Measurements from ENCODE around the gene RLF. TPM values are rescaled to one million over a fixed set of nuclear protein-coding genes. Genes with fewer than 3 reads are reported as not detected.

Gene RLF
- total RNA-seq, 3 donors from 2014 or later = 19.5 to 39.2 (median 25.9) TPM

DNA sequence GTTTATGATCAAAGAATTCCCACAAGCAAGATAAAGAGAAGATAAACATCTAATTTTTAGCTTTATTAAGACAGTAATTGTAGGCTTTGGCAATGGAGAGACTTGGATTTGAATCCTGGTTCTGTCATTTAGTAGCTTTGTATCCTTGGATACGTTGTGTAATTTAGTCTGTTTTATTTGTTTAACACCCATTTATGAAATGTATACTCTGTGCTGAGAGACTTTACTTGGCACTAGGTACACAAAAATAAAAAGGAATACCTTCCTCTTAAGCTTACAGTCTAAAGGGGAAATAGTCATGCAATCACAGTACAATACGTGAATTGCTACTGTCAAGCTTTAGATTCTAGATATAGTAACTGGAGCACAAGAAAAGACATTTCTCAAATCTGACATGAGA is 120.7 kb downstream of the RLF start:
- H3K27ac ChIP-seq = no peak overlapping the region
- H3K36me3 ChIP-seq = no peaks in the 10 kb centered on the region
- H3K9me3 ChIP-seq = no peaks in the 10 kb centered on the region
- no peak overlapping the region for H3K4me3 ChIP-seq
- H3K4me1 ChIP-seq = no peaks in the 10 kb centered on the region
- no peak for TF ChIP-seq POLR2A (IDR thresholded peaks at IDR 0.05)
- TF ChIP-seq, protein P1, sequence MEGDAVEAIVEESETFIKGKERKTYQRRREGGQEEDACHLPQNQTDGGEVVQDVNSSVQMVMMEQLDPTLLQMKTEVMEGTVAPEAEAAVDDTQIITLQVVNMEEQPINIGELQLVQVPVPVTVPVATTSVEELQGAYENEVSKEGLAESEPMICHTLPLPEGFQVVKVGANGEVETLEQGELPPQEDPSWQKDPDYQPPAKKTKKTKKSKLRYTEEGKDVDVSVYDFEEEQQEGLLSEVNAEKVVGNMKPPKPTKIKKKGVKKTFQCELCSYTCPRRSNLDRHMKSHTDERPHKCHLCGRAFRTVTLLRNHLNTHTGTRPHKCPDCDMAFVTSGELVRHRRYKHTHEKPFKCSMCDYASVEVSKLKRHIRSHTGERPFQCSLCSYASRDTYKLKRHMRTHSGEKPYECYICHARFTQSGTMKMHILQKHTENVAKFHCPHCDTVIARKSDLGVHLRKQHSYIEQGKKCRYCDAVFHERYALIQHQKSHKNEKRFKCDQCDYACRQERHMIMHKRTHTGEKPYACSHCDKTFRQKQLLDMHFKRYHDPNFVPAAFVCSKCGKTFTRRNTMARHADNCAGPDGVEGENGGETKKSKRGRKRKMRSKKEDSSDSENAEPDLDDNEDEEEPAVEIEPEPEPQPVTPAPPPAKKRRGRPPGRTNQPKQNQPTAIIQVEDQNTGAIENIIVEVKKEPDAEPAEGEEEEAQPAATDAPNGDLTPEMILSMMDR (IDR thresholded peaks at IDR 0.05) = no peak
- no peak for TF ChIP-seq POLR2AphosphoS5 (IDR thresholded peaks at IDR 0.05)
- no peak for DNase-seq (ENCODE audit: low spot score in 2 of 2)
- intact Hi-C loops (cut with DNase I; ENCODE audit: low total_unique reads) = no loop called here
- no peaks in the 10 kb centered on the region for H3K27me3 ChIP-seq

Other genes with a start within 250 kb of the RLF start
- 10 to 100 TPM in 1 of 3 donors, 1 to 10 TPM in 2; 3.0 to 61.5 (median 7.9) TPM for gene MFSD2A, start 206.2 kb upstream of the RLF start, total RNA-seq
- gene CAP1, start 120.7 kb upstream of the RLF start, total RNA-seq = 100 to 1,000 TPM; 244 to 285 (median 244) TPM
- gene PPT1, start 64.1 kb upstream of the RLF start, total RNA-seq = 100 to 1,000 TPM in 2 of 3 donors, 10 to 100 TPM in 1; 84.0 to 126 (median 108) TPM
- gene TMCO2, start 86.5 kb downstream of the RLF start, total RNA-seq = not detected
- gene ZMPSTE24, start 96.8 kb downstream of the RLF start, total RNA-seq = 10 to 100 TPM; 34.4 to 48.3 (median 43.6) TPM
- gene COL9A2, start 155.9 kb downstream of the RLF start, total RNA-seq = 10 to 100 TPM in 2 of 3 donors, 1 to 10 TPM in 1; 1.4 to 22.0 (median 11.4) TPM
- gene SMAP2, start 212.3 kb downstream of the RLF start, total RNA-seq = 10 to 100 TPM; 27.2 to 64.2 (median 33.1) TPM